HEK293 (cell line): Measurements from ENCODE around the gene FBP1.

Source experiments
- RBAK ChIP-seq: fragments of 450-650 bp; formaldehyde crosslinking; IDR thresholded peaks from 2 replicates; pipeline ENCODE4 v1.5.1; 2016; ENCODE audit warnings: missing biosample characterization, missing genetic modification characterization
- REST ChIP-seq: fragments of 450-650 bp; formaldehyde crosslinking; IDR thresholded peaks from 2 replicates; pipeline ENCODE4 v1.5.1; 2016; ENCODE audit warnings: missing biosample characterization, missing genetic modification characterization
- TCF7L2 ChIP-seq: IDR thresholded peaks from 2 replicates; pipeline ENCODE4 v1.6.1; 2011; ENCODE audit warnings: low read depth, mild to moderate bottlenecking, inconsistent platforms, low read length, moderate library complexity, borderline replicate concordance
- ZNF501 ChIP-seq: fragments of 450-650 bp; formaldehyde crosslinking; IDR thresholded peaks from 2 replicates; pipeline ENCODE4 v1.5.1; 2016; ENCODE audit warnings: missing biosample characterization, missing genetic modification characterization
- ZNF76 ChIP-seq: fragments of 450-650 bp; formaldehyde crosslinking; IDR thresholded peaks from 2 replicates; pipeline ENCODE4; 2016; ENCODE audit warnings: low read depth, missing biosample characterization, missing genetic modification characterization, borderline replicate concordance
- TF ChIP-seq, protein P1 (sequence below): fragments of 450-650 bp; formaldehyde crosslinking; IDR thresholded peaks from 2 replicates; pipeline ENCODE4 v1.5.1; 2016; ENCODE audit warnings: missing biosample characterization, missing genetic modification characterization

- TF ChIP-seq REST (tag by site-specific recombination) (no peak), TCF7L2 (no peak), RBAK (tag by site-specific recombination) (no peak), ZNF76 (tag by site-specific recombination) (no peak), ZNF501 (tag by site-specific recombination) (no peak)
- TF ChIP-seq, protein P1, sequence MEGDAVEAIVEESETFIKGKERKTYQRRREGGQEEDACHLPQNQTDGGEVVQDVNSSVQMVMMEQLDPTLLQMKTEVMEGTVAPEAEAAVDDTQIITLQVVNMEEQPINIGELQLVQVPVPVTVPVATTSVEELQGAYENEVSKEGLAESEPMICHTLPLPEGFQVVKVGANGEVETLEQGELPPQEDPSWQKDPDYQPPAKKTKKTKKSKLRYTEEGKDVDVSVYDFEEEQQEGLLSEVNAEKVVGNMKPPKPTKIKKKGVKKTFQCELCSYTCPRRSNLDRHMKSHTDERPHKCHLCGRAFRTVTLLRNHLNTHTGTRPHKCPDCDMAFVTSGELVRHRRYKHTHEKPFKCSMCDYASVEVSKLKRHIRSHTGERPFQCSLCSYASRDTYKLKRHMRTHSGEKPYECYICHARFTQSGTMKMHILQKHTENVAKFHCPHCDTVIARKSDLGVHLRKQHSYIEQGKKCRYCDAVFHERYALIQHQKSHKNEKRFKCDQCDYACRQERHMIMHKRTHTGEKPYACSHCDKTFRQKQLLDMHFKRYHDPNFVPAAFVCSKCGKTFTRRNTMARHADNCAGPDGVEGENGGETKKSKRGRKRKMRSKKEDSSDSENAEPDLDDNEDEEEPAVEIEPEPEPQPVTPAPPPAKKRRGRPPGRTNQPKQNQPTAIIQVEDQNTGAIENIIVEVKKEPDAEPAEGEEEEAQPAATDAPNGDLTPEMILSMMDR (tag by site-specific recombination) = no peak
Measured at GRCh38 chr9:94643176-94643575, 3.9 kb upstream of the FBP1 start.
